Glomerular visceral epithelial cell (primary cell): ENCODE measurements around the gene TLCD1.
A peak's percentile ranks its signal among the peaks of the same experiment; 100 is the strongest.
"Not testable (repeated sequence)": the region's sequence is repeated elsewhere in the genome, so short reads cannot be mapped to it uniquely, and the experiment has no call there.

Experiments
- DNase-seq: peaks from one replicate; pipeline ENCODE4 v3.0.0-alpha.2; 2016; ENCODE audit errors: extremely low spot score

TLCD1 gene

GRCh38 chr17:28747051-28747691 is 21.1 kb upstream of the TLCD1 start:
- DNase-seq: no peak

DNA sequence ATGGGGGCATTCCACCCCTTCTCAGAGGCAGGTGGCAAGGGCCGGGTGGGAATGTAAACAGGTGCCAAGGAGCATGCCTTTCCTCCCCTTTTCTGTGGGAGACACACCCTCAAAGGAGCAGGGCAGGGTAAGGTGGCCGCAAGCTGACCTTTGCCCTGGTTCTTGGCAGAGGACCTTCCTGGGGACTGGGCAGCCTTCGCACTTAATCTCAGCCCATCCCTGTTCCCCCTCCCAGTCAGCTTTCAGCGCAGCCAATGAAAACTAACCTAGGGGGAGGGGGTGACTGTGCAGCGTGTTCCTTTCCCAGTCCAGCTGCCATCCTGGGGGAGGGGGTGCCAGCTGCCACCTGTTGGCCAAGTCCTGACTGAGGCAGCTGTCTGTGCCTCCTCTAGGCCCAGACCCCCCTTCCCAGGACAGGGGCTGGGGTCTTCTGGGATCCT is 20.6 kb upstream of the TLCD1 start:
- no peak for DNase-seq

GRCh38 chr17:28745786-28746411 is 19.9 kb upstream of the TLCD1 start:
- peak; percentile 60 for DNase-seq

DNA sequence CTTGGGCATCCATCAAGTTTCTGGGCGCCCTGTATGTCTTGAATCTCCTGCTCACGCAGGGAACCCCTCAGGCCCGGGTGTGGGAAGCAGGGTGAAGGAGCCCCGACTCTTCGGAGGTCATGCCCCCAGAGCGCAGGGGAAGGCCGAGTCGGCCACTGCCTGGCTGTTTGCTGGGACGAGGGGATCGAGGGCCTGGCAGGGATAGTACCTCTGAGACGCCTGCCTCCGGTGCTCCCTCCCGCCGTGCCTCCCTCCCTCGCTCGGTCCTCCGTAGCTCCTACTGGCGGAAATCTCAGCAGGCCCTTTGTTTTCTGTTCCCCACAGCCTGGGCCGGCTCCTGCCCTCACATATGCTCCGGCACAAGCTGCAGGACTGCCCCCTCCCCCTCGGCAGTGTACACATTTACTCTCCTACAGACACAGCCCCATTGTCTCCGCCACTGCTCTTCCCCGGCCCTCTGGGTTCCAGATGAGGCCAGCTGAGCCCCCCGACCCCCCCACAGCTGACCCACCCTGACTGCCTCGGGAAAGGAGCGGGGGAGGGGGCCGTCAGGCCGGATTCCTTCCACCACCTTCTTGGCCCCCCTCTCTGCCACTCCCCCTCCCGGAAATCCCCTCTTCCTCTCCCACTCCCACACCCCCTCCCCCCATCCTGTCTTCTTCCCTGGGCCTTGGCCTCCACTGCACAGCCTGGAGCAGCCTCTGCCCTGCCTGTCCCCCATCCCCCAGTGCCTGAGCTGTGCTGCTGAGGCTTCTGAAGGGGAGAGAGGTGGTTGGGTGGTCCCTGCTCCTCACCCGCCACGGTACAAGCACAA is 19.1 kb upstream of the TLCD1 start:
- peak; percentile 51 for DNase-seq

DNA sequence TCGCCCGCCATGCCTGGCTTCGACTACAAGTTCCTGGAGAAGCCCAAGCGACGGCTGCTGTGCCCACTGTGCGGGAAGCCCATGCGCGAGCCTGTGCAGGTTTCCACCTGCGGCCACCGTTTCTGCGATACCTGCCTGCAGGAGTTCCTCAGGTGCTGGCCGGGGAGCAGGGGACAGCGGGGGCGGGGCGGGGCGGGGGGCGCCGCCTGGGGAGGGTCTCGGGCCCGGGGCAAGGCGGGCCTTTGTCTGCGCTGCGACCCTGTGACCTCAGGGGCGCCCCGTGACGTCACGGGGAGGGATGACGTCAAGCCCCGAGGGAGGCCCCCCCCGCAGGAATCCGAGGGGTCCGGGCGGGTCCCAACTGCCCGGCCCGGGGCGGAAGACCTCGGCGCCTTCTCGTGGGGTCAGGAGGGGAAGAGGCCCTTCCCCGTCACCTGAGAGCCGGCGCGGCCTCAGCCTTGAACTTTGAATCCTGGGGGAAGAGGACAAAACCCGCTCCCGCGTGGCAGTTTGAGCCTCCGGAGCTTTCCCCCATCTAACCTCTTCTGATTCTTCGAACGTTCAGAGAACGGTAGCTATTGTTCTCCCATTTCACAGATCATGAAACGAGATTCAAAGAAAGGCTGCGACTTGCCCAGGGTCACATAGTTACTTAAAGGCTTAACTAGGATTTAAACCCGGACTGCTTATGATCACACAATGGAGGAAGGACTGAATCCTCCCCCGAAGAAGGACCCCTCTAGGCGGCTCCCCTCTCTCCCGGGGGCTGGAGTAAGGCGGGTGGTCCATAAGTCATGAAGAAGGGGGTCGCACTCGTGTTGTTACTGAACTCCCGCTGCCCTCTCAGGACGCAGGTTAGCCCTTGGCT is 18.3 kb upstream of the TLCD1 start:
- peak; percentile 64 for DNase-seq

DNA sequence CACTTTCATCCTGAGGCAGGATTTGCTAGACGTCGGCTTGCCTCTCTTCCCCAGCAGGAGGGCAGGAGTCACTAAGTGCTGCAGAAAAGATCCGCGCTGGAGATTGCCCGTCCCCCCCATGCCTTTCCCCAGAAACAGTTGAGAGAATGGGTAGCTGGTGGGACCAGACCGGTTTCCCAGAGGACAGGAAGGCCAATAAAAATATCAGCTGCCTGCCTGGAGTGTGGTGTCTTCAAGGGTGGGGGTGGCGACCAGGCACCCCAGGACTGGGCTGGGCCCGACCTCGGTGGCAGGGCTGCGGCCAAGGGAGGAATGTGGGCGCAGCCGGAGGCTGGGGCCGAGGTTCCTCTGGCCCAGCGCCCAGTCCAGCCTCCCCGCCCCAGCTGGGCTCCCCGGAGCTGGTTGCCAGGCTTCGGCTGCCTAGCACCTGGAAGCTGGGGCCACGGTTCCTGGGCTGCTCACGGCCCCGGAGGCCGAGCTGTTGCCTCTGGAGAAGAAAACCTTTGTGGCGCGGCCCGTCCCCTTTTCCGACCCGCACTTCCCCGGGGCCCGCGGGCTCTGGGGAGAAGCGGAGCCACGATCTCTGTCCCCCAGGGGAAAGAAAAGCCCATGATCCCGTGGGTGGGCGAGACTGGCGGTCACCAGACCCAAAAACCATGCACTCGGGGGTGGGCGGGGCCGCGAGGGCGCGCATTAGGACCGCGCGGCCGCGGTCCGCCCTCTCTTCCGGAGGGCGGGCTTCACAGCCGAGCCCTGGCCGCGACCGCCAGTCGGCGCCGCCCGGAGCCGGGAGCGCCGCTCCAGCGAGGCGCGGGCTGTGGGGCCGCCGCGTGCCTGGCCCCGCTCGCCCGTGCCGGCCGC is 17.4 kb upstream of the TLCD1 start, which contains the start of gene TRAF4:
Gene TRAF4, plus strand, starts transcription at position 769 of the 861 bp plus-strand sequence. CDS start 102 bp downstream, outside the sequence.
- DNase-seq: peak; percentile 93

- no peak for DNase-seq
These were observed 15.6 kb upstream of the TLCD1 start for GRCh38 chr17:28741358-28742349.

- no peak for DNase-seq
These were observed 14.6 kb upstream of the TLCD1 start for GRCh38 chr17:28740406-28741357.

DNA sequence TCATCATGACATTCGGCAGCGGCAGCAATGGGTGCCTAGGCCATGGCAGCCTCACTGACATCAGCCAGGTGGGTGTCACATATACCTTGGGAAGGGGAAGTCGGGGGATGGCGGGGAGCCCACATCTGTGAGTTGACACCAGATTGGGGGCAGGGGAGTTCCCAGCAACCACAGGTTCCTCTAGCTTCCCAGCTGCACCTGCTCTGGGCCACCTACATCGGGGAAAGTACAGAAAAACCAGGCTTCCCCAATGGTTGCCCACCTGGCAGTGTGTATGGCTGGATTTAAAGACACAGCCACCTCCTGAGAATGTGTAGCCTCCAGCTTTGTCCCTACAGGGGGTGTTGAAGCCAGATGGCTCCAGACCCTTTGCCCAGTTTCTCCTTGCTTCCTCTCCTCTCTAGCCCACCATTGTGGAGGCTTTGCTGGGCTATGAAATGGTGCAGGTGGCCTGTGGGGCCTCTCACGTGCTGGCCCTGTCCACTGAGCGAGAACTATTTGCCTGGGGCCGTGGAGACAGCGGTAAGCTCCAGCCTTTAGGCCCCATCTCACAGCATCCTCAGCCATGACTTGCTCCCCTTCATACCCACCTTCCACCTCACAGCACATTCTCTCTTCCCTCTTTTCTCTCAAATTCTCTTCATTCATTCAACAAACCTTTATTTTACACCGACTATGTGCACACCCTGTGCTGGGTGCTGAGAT is 12.8 kb upstream of the TLCD1 start:
- no peak for DNase-seq

DNA sequence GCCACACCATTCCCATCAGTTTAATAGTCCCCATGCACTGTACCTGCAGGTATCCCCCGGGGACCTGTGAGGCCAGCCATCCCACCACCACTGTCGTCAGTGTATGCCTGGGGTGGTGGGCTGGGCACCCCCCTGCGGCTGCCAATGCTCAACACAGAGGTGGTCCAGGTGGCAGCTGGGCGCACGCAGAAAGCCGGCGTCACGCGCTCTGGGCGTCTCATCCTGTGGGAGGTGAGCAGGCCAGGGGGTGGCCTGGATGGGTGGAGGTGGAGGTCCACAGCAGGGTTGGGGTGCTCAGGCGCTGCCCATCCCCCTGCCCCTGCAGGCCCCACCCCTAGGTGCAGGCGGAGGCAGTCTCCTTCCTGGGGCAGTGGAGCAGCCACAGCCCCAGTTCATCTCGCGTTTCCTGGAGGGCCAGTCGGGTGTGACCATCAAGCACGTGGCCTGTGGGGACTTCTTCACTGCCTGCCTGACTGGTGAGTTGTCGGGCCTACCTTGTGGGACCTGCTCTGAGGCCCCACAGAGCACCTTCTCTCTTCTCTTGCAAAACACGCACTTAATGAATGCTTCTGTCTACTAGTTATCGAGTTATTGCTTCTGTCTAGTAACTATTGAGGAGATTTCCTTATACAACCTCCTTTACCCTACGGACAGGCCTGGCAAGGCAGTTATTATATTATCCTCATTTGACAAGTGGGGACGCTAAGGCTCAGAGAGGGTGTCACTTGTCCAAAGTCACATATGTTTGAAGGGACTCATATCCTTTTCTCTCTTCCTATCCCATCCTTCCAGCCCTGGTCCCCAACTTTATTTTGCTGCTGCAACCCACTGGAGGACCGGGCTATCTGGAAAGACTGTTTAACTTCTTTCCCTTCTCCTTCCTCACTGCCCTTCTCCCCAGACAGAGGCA is 12.0 kb upstream of the TLCD1 start:
- DNase-seq: no peak

DNA sequence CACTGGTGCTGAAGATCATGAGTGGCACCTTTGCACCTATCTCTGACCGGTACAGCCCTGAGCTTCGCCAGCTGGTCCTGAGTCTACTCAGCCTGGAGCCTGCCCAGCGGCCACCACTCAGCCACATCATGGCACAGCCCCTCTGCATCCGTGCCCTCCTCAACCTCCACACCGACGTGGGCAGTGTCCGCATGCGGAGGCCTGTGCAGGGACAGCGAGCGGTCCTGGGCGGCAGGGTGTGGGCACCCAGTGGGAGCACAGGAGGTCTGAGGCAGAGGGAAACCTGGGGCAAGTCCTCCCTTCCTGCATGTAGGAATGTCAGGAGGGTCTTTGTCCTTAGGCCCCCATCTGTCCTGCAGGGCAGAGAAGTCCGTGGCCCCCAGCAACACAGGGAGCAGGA is 11.3 kb upstream of the TLCD1 start:
- DNase-seq: no peak

- not testable (repeated sequence) for DNase-seq
These were observed 10.1 kb upstream of the TLCD1 start for GRCh38 chr17:28735913-28736769.

GRCh38 chr17:28735242-28735722 is 9.2 kb upstream of the TLCD1 start:
- no peak for DNase-seq

GRCh38 chr17:28734712-28735241 is 8.7 kb upstream of the TLCD1 start:
- DNase-seq: no peak

GRCh38 chr17:28733346-28733745 is 7.3 kb upstream of the TLCD1 start:
- DNase-seq: no peak
